Muscle of back (tissue), 13 donors: ENCODE data around the gene CMIP. TPM values are rescaled to one million over a fixed set of nuclear protein-coding genes. Genes with fewer than 3 reads are reported as not detected.
"Not testable (repeated sequence)": the region's sequence is repeated elsewhere in the genome, so short reads cannot be mapped to it uniquely, and the experiment has no call there.

Source experiments
- DNase-seq, 3 donors: peaks; one replicate each; pipeline versions ENCODE4 v3.0.0 to v3.0.0-alpha.2; 2013
- long read RNA-seq, 9 donors: transcript quantifications; one replicate each; lab custom pipeline, GENCODE V29; 2026
- polyA plus RNA-seq, 10 donors: library from polyadenylated mRNA; unstranded; fragments of 120-200 nt; gene quantifications; one replicate each; pipeline ENCODE4 v1.2.1, GENCODE V29; 2013; ENCODE audit not compliant: insufficient read length in 10 of 10

CMIP gene
- polyA plus RNA-seq = 10 to 100 TPM; 12.9 to 24.2 (median 16.3) TPM
- long read RNA-seq, donor 1, full-length matches to known transcripts = 2 of 2 reads
- long read RNA-seq, donor 1, partial matches to known transcripts = 0 of 2 reads
- long read RNA-seq, donor 1, other reads (novel, unspliced or antisense) = 0 of 2 reads
- long read RNA-seq, donor 2, full-length matches to known transcripts = 1 of 1 reads
- long read RNA-seq, donor 2, partial matches to known transcripts = 0 of 1 reads
- long read RNA-seq, donor 2, other reads (novel, unspliced or antisense) = 0 of 1 reads
- long read RNA-seq, donor 3 = 0 reads
- long read RNA-seq, donor 4 = 0 reads
- long read RNA-seq, donor 5 = 0 reads
- long read RNA-seq, donor 6, partial matches to known transcripts = 0 of 1 reads
- long read RNA-seq, donor 6, other reads (novel, unspliced or antisense) = 0 of 1 reads
- long read RNA-seq, donor 7, full-length matches to known transcripts = 2 of 2 reads
- long read RNA-seq, donor 7, partial matches to known transcripts = 0 of 2 reads
- long read RNA-seq, donor 7, other reads (novel, unspliced or antisense) = 0 of 2 reads
- long read RNA-seq, donor 8, full-length matches to known transcripts = 1 of 1 reads
- long read RNA-seq, donor 8, partial matches to known transcripts = 0 of 1 reads
- long read RNA-seq, donor 8, other reads (novel, unspliced or antisense) = 0 of 1 reads
- long read RNA-seq, donor 9 = 0 reads

DNA sequence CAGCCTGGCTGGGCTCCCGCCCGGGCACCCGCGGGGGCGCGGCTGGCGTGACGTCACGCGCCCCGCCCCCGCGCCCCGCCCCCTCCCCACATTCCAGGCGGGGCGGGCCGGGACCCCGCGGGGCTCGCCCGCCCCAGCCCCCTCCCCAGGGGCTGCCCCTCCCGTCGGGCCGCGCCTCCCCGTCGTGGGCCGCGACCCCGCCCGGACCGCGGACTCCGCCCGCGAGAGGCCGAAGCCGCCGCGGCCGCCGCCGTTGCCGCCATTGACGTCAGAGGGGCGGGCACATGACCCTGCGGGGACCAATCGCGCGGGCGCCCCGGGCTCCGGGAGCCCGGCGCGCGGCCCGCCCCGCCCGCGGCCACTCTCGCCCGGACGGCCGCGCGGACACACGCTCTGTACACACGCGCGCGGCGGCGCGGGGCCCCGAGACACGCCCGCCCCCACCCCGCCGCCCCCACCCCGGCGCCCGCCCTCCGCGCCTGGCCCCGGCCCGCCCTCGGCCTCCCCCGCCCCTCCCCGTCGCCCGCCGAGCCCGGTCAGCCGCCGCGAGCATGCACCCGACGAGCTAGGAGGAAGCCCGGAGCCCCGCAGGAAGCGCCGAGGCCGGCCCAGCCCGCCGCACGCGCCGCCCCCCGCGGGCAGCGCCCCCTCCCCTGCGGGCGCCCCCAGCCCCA is at the start of gene CMIP:
Gene CMIP (plus strand): TSS at position 361 of the 674 bp plus-strand sequence.
- DNase-seq = peak; percentile 77 to 89 (median 87)

DNA sequence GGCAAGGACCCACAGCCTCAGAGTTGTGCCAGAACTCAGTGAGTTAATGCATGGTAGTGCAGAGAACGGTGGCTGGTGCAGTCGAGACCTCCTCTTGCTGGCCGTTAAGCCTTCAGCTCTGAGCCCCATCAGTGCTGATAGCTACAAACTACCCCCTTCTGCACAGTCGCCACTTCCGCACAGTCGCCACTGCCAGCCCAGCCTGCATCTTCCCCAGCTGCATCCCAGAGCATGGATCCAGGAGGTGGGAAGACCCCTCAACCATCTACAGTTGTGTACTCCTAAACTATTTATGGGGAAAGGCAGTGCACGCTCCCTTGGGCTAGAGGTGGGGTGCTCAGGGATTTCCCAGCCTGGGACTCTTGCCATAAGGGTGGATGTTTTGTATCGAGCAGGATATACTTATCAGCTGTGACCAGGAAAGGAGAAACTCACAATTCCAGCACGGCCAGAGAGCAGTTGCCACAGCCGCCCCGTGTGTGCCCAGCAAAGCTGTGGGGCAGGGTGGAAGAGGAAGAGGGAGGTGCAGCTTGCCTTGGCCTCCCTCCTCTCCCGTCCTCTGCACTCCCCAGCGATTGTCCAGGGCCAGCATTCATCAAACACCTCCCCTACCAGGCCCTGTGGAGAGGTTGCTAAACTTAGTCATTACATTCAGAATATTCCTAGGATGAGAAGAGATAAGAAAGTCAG is 49.5 kb upstream of the CMIP start:
- DNase-seq = no peak

DNA sequence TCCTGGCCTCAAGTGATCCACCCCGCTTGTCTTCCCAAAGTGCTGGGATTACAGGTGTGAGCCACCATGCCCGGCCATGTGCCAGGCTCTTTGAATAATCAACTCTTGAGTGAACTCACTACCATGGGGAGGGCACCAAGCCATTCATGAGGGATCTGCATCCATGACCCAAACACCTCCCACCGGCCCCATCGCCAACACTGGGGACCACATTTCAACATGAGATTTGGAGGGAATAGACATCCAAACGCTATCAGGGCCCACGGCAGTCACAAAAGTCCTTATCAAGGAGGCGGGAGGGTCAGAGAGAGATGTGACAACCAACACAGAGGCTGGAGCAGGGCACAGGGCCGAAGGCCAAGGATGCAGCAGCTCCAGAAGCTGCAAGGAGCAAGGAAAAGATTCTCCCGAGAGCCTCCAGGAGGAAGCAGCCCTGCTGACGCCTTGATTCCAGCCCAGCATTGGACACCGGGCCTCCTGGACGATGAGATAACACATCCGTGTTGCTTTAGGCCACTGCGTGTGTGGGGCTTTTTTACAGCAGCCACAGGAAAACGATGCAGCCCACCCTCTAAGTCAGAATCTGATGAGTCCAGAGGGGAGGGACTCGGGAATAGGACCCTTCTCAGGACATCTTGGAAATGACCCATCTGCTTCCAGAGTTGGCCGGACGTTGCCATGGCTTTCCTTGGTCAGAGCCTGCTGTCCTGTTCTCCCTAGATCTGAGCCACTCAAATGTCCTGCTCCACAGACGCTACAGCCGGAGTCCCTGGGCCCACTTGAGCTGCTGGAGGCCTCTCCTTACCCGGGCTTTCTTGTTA is 47.3 kb upstream of the CMIP start:
- no peak for DNase-seq

DNA sequence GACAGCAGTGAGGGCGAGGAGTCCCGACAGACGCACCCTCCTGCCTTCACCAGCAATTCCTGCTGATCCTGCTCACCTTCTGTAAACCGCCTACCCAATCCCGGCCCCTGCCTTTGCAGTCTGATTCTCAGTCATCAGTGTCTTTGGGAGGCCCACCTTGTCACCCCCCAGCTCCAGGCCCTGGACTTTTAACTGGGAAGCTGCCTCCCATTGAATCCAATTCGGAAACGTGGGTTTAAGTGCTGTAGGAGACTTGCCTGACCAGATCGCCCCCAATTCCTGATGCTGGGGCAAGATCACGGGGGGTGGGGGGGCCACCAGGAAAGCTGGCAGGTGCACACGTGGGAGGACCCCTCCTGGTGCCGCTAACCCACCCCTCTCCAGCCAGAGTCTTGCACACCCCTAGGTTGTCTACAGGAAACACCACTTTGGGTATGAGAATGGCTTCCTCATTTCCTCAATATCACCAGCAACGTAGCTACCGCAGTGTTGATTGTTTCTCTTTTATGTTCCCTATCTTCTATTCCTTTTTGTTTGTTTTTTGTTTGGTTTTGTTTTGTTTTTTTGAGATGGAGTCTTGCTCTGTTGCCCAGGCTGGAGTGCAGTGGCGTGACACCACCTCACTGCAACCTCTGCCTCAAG is 46.6 kb upstream of the CMIP start:
- DNase-seq = no peak

DNA sequence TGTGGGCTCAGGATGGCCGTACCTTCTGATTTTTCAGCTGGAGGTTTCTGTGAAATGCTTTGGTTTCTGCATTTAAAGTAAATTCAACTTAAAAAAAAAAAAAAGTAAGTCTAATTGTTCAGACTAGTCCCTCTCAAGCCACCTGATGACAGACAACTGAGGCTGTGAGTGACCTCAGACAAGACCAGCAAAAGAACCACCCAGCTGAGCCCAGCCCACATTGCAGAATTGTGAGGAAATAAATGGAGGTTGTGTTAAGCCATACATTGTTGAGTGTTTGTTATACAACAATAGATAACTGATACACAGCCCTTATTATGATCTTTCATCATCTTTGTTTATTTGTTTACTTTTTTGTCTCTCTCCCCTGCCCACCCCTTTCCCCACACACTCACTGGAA is 44.7 kb upstream of the CMIP start:
- DNase-seq = no peak

DNA sequence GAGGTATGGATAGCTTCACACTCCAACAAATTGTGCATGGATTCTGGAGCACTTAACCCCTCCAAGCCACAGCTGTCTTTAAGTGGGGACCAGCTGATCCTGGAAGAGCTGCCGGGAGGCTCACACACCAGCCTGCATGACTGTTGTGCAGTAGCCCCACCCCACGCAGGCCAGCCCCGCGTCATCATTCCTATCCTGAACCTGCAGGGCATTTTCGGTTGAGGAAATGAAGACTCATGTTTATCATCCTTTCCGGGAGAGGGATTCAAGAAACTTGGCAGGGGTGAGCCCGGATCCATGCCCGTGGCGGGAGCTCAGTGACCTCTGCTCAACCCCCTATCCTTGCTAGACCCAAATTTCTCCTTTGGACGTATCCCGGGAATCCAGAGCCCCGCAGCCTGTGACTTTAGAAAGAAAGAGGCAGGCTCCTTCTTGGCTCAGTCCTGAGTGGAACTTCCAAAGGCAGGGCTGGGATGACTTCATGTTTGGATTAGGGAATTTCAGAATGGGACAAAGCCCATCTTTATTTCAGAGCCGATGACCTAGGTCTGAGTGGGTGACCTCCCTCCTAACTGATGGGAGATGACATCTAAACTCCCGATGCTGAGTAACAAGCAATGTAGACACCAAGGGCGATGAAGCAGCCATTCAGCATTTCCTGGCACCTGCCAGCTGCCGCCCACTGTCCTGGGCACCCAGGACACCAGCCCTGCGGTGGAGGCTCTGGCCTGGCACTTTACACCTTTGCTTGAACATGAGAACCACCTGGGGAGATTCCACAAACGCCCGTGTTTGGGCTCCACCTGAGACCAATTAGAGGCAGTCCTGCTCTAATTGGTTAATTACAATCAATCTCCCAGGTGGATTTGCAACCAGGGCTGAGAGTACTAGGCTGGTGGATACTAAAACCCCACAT is 43.3 kb upstream of the CMIP start:
- DNase-seq = no peak

DNA sequence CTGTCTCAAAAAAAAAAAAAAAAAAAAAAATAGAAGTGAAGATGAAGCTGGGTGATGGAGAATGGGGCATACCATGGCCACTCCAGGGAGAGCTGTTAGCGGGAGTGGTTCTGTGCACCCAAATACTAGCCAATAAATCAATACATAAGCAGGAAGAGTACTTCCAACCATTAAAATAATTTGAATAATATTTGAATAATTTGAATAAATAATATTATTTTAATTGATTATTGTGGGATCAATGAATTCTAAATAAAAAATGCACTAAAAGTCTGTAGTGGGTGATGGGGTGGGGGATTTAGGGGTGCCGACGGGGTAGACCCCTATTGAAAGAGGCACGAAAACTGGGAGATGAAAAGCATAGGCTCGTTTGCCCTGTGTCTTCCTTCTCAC is 41.4 kb upstream of the CMIP start:
- DNase-seq = no peak

DNA sequence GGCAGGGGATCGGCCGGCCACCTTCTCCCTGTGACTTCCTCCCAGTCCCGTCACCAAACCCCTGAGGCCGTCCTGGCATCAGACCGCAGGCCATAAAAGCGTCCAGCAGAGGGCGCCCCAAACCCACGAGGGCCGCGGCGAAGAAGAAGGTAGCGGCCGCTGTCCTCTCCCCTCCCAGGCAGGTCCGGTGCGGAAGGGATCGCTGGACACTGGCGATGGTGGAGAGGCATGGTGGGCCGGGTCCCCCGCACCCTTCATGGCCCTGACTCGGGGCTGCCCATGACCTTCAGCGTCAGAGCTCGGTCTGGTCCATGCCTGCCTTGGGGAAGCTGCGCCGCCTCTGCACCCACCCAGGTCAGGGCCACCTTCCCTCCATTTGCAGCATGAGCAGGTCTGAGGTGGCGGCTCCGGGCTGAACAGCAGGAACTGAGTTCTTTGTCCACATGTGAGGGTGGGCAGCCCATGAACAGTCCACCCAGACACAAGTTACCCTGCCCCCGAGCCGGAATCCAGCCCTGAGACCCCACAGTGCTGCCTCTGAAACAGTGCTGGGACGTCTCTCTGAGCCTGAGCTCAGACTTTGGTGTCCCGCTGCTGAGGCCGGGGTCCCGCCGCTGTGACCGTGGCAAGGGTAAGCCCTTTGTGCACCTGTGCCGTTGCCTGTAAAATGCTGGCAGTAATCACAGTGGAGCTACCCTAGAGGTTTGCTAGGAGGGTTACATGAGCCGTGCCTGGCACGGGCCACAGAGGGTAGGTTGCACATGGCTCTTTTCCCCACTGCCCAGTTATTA is 40.8 kb upstream of the CMIP start:
- DNase-seq = peak; percentile 65 to 89 (median 82)

DNA sequence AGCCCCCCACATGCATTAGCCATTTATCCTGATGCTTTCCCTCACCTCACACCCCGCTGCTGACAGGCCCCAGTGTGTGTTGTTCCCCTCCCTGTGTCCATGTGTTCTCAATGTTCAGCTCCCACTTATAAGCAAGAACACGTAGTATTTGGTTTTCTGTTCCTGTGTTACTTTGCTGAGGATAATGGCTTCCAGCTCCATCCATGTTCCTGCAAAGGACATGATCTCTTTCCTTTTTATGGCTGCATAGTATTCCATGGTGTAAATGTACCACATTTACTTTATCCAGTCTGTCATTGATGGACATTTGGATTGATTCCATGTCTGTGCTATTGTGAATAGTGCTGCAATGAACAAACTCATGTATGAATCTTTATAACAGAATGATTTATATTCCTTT is 39.6 kb upstream of the CMIP start:
- DNase-seq = not testable (repeated sequence)

DNA sequence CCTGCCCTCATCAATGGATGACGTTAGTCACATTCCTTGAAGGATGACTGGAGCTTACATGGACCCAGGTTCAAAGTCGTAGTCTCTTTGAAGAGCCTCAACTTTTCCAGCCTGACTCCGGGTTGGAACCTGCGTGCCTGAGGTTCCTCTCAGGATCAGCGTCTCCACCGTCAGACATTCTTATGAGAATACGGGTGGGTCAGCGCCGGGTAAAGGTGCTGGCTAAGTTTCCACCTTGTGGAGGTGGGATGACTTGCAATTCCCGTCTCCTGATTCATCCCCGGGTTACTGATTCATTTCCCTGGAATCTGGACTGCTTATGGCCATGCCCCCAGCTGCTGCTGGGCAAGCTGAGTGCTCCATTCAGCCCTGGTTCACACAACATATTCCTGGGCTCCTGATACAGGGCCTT is 38.9 kb upstream of the CMIP start:
- DNase-seq = peak in 1 of 3 donors; percentile 46

DNA sequence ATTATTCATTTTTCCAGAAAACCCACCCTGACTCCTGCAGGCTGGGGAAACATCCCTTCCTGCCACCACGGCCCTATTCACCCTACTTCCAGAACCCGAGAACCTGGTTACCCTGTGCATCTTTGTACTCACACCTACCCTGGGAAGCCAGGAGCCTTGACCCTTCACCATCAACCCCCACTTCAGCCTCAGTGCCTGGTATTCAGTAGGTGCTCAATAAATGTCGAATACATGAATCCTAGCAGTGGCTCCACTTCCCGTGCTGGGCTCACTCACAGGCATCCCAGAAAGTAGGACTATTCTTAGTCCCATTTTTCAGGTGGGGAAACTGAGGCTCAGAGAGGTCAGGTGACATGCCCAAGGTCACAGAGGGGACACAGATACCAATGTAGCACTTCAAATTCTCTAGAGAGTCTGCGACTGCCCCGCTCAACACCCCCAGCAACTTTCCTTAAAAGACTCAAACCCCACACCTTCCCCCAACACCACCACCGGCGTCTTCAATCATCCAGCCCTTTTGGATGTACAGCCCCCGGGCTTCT is 36.1 kb upstream of the CMIP start:
- DNase-seq = no peak

DNA sequence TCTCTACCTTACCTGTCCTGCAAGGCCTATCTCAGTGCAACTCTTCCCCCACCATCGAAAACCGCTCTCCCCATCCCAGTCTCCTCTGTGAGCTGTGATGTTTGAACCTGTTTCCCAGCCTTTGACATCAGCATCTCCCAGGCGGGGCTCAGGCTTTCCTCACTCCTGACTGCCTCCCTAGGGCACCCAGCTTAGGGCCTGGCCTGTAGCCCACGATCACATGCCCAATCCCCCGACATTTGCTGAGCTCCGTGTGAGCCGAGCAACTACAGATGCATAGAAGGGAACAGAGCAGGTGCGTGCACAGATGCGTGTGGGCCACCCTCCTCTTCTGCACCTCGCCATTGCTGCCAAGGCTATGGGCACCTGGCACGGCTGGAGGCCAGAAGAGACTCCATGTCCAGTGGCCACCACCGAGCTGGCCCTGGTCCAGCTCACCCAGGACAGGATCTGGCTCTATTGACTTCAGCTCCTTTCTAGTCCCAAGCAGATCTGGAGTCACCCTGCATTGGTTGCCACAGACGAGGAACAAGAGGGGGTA is 35.5 kb upstream of the CMIP start:
- no peak for DNase-seq

DNA sequence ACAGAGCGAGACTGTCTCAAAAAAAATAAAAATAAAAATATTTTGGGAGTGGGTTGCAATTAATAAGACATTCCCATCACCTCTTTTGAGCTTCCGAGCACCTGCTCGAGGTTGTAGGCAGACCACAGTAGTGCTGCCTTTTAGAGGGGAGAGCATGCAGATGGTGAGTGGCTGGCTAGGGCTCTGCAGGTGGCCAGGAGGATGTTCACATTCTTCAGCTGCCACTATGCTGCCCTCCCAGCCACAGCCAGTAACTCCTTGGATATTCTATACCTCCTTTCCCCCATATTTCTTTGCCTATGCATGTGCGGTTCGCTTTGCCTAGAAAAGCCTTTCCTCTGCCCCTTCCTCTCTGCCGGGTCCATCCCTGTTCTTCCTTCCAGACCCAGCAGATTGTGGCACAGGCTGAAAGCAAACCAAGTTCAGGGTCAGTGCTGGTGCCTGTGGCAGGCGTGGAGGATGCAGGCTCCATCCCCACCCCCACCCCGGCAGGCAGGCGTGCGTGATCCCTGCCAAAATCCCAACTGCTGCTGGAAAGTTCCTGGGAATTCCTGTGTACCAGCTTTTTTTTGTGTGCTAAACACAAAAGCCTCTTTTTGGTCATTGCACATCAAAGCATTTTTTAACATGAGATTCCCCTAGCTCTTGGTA is 33.8 kb upstream of the CMIP start:
- peak in 1 of 3 donors; percentile 35 for DNase-seq

DNA sequence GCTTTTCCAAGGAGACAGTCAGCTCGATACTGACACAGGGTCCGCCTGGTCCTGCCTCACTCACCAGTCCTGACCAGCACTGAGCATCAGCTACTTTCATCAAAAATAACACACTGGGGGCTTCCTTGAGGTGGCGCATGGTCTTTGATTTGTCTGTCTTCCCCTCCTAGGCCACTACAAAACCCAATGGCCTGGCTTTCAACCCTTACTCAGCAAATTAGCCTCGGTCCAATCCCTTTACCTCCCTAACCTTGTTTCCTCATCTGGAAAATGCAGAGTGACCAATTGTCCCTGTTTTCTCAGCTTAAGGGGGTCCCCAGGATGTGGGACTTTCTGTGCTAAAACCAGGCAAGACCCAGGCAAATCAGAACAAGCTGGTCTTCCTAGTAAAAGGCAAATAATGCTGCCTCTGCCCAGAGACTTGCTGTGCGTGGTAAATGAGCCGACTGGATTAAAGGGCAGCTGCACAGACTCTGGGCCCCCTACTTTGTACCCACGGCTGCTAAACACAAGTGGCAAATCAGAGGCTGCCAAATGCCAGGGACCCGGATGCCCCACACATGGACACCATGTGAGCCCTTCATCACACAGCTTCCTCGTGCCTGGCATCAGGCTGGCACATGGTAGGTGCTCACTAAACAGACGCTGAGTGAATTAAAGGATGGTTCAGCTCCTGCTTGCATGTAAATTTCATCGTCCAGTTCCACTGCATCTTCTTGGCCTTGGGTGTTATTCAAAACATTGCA is 31.2 kb upstream of the CMIP start:
- no peak for DNase-seq

DNA sequence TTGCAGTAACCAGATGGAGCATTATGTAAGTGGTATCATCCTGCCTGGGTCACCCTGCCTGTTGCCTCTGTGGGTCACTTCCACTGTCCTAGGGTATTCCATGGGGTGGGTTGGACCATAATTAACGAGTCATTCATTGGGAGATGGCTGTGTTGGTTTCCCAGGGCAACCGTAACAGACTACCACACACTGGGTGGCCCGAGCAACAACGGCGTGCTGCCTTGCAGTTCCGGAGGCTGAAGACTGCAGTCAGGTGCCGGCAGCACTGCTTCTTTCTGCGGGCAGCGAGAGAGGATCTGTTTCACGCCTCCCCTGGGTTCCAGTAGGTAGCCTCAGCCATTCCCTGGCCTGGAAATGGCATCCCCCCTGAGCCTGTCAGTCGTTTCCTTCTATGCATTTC is 28.9 kb upstream of the CMIP start:
- DNase-seq = no peak

DNA sequence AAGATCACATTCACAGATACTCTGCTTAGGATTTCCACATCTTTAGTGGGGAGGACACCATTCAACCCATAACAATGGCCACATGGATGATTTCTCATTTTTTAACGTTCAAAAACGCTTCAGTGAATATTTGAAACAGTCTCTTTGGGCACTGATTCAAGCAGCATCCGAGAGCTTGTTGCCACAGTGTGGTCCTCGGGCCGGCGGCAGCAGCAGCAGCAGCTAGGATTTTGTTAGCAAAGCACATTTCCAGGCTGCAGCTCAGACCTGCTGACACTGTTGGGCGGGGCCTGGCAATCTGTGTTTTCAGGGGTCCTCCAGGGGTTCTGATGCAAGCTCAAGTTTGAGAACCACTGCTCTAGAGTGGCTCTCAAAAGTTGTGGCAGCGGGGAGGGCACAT is 27.9 kb upstream of the CMIP start:
- no peak for DNase-seq

DNA sequence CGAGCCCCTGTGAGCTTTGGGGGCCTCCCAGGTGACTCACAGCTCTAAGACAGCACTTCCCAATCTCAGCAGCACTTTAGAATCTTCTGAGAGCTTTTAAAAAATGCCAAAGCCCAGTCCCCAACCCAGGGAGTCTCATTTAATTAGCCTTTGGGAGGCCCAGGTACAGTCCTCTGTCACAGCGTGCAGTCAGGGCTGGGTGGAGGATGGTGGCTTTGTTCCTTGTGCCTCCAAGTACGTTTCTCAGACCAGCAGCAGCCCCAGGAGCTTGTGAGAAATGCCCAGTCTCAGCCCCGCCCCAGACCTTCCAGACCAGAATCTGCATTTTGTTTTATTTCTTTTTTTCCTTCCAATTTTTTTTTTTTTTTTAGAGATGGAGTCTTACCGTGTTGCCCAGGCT is 27.4 kb upstream of the CMIP start:
- DNase-seq = no peak
